Head of caudate nucleus (tissue), 42 donors: ENCODE results near the gene RPS3.

Experiments used
- DNase-seq, 42 donors: peaks; one replicate each; pipeline versions ENCODE4 v3.0.0 to v3.0.0-alpha.2; 2020 to 2021; ENCODE audit warnings: mixed read lengths in 7 of 42
- intact Hi-C: fragments of 100-400 bp; cut with DNase I; formaldehyde crosslinking; loops from one replicate; pipeline ENCODE4 v1.15.0; 2022

The RPS3 gene

DNA sequence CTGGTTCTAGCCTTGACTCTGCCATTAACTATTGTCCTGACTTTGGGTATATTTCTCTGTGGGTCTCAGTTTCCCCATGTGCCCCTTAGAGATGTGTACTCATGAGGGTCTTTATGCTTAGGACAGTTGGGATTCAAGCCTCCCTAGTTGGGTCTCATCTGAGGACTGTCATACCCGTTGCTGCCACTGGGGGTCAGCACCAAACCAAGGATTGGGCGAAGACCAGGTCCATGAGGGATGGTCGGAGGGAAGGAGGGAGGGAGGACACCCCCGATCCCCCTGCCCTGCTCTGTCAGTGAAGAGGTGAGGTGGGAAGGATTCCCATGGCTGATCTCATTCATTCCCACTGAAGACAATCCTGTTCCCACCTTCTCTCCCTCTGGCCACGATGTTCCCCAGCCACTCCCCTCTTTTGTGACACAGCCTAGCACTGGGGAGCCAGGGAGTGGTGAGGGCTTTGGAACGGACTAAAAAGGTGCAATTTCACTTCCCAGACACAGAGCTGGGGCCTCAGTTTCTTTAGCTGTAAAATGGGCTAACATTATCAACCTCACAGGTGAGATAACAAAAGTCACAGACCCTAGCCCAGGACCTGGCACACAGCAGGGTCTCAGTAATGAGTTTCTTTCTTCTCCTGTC is 46.1 kb downstream of the RPS3 start:
- peak; percentile 37 to 93 (median 83) for DNase-seq
- intact Hi-C loops, result loop anchor here (2.0 kb wide), 1 partner anchor 87 kb away; no protein-coding TSS in a partner anchor

DNA sequence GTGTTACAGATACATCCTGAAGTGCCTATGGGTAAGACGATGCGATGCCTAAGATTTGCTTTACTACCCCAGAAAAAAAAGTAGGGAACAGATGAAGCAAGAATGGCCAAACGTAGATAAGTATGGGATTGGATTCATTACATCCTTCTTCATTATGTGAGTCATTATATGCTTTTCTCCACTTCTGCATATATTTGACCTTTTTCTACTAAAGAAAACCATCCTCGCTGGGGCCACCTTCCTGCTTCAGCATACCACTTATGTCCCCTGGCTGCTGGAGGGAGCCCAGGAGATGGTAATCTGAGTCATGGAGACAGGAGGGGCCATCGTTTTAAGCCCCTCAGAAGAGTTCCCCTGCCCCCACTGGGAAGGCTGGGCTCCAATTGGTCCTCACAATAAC is 48.1 kb downstream of the RPS3 start:
- no peak for DNase-seq
- intact Hi-C loops, result no loop called here

DNA sequence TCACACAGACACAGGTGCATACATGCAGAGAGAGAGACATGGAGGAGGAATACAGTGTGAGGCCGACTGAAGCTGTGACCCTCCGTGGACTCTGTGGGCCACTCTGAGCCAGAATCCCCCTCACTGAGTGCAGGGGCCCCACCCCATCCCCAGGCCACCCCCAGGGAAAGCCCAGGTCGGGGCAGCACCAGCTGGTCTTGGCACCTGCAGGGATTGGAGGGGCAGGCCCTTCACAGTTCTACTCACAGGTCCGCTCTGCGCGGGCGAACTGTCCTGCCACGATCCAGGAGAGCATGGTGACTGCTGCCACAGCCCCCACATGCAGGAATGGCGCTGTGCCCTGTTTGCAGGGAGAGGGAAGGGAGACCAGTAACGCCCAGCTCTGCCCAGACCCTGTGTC is 50.0 kb downstream of the RPS3 start:
- intact Hi-C loops, result no loop called here
- DNase-seq, result no peak

DNA sequence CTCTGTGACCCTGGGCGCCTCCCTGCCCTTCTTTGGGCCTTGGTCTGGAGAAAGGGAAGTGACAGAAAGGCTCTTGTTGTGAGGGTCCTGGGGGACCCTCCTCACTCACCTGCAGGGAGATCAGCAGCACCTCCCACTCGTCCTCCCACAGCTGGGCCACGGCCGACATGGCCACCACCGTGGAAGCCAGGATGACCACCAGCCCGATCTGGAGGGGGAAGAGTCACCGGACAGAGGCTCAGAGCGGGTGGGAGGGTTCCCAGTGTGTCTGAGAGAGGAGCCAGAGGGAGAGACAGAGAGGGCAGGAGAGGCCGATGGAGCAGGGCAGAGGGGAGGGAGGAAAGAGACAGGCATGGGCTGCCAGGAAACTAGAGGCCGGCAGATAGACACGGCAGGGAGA is 50.5 kb downstream of the RPS3 start:
- intact Hi-C loops, result no loop called here
- DNase-seq, result no peak

DNA sequence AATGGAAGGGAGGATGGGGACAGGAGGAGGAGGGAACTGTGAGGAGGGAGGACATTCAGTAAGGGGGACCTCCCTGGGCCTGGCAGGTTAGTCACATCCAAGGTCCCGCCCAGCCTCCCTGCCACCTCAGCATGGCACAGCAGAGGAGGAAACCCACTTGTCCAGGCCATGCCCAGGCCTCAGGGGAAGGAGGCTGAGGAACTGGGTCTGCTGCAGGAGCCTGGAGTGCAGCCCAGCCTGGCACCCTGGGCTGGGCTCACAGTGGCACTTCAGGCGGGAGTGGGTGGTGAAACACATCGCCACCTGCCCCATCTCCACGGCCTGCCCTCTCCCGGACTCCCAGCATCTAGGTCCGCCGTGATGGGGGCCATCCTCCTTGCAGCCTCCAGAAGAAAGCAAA is 50.9 kb downstream of the RPS3 start:
- intact Hi-C loops, result no loop called here
- DNase-seq, result no peak

DNA sequence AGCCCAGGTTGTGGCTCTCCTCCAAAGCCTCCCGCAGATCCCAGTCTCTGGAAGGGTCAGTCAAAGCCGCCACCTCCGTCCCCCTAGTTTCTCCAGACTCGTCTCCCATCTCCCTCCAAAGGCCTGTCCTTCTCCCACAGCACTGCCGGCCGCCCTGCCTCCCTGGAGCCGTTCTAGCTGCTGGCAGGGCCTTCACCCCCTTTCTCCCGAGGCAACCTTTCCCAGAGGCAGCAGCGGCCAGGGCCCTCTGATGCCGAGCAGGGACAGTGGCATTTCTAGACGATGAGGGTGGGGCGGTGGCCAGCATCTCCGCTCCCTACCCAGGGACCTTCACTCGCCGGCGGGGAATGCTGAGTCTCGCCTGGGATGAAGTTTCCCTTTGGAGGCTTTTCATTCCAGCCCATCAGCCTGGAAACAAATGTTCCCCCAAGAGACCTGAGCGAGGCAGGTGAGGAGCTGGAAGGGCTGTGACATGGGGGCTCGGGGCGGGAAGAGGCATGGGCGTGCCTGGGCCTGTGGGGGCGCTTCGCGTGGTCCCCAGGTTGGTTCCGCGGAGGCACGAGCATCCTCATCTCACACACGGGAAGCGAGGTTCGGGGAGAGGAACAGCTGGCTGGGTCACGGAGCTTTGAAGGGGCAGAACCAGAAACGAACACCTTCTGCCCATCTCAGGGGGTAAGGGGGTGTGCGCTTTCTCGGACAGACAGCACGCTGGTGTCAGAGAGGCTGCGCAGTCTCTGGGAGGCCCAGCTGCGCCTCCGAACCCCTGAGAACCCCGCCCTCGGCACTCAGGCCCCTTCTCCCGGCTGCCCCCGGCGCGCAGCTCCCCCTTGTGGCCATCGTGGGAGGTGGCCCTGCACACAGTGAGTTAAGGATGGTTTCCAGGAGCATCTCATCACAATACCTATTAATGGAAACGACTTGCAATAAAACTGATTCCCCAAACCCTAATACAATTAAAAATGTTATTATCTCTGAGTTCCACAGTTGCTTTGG is 51.8 kb downstream of the RPS3 start:
- intact Hi-C loops, result no loop called here
- DNase-seq, result no peak

DNA sequence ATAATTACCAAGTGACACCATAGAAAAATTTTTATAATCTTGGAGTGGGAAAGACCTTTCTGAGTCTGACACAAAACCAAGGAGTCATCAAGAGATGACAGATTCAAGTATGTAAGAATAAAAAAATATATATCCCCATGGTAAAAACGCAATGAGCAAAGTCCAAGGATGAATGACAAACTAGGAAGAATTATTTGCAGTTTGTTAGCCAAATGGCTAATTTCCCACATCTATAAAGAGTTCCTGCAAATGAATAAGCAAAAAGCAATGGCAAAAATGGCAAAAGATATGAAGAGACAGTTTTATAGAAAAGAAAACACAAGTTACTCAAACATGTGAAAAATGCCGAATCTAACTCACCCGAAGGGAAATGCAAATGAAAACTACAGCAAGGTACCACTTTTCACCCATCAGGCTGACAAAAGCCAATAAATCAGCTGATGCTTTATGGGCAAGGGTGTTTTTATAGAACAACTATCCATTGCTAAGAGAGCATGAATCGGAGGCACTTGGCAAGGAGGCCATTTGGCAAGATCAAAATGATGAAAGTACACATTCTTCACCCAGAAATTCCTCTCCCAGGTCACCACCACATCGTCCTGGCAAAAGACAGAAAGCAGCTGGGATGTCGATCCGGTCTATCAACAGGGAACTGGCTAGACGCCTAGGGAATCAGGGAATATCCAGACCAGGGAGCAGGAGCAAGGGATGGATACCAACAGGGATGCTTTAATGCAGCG is 54.8 kb downstream of the RPS3 start:
- DNase-seq, result peak in 1 of 42 donors; percentile 39
- intact Hi-C loops, result no loop called here

DNA sequence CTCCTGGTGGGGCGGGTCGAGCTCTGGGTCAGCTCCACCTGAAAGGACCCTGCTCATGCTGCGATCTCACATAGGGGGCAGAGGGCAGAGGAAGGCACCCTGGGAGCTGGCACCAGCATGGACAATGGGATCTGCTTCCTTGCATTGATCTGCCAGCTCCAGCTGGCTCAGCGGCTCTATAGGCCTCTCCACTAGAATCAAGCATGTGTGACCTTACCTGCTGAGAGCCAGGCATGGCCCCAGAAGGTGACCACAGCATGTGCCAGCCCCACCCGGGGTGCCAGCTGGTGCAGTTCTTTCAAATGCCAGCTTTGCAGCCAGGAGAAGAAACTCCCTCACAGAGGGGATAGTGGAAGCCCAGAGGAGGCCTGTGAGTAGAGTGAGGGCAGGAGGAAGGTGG is 55.7 kb downstream of the RPS3 start:
- intact Hi-C loops, result no loop called here
- no peak for DNase-seq
